EH (cell line): ENCODE data around the gene PHLDB1.

Experiments used
- DNase-seq: peaks from one replicate; pipeline ENCODE4 v3.0.0-alpha.2; 2015; ENCODE audit warnings: low read depth

PHLDB1 gene

DNA sequence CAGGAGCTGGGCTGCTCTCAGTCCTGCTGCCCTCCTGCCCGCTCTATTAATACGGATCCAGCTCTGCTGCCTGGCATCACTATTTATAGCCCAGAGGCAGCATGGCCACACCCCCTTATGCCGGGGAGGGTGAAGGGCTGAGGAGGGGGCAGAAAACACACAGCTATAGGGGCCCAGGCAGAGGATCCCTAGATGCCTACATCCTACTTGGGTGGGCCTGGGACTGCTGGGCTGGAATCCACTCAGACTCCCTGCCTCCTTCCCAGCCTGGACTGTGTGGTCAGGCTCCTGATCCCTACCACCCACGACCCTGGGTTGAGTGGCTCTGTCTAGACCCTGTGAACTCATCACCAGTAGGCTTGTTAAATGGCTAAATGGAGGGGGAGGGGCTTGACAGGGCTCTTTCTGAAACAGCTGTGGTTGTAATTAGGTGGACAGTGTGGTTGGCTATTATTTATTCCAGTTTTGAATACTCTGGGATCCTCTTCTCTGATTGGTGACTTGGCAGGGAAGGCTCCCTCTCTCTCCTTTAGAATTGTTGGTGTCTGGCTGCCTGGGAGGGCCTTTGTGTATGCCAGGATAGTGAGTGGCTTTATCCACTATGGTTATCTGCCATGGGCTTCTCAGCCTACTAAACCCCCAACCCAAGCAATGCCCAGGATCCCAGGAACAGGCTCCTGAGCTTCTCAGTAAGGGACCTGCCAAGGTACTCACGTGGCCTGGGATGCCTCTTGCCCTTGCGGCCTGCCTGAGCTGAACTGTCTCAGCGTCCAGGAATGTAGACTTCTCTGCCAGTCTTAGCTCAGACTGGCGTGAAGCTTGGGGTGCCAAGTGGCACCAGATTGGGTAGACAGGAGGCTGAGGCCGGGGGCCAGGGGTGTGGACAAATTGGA, 15.2 kb downstream of the PHLDB1 start:
- DNase-seq = peak; percentile 89

DNA sequence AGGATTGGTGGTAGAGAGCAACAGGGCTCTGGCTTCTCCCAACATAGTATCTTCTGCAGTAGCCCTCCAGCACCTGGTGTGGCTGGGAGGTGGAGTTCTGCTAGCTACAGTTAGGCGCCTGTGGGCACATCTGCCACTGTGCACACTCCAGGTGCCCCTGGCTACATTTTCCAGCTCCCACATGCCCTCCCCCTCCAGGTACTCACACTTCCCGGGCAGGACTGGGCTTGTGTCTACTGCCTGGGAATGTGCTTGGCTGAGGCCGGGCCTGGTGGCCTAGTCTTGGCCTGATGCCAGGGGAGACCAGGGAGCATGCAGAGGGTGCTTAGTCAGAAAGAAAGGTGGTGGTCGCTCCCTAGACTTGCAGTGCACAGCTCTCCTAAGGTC, 15.8 kb downstream of the PHLDB1 start:
- DNase-seq = peak; percentile 65

DNA sequence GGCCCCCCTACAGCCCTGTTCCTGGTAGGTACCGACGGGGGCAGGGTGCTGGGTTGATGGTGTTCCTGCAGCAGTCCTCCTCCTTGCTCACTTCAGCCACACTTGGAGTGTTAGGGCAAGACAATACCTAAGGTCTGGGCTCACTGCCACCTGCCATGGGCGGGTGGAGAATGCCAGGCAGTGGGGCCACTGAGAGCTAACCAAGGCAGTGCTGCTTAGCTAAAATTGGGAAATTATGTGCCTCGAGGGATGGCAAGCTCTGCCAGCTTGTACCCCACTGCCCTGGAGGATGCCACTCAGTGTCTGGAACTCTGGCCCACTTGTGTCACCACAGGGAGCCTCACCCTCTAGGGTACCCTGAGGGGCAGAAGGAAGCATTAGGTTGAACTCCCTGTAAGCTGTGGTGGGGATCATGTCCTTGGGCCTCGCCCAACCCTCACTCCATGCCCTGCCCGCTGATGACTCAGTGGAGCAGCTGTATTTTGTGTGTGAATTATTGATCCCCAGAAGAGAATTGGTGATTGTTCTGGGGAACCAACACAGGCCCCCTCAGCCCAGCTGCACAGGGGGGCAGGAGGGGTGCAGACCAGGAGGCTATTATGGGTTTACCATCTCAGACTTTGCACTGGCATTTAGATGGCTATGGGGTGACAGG, 17.7 kb downstream of the PHLDB1 start:
- no peak for DNase-seq

DNA sequence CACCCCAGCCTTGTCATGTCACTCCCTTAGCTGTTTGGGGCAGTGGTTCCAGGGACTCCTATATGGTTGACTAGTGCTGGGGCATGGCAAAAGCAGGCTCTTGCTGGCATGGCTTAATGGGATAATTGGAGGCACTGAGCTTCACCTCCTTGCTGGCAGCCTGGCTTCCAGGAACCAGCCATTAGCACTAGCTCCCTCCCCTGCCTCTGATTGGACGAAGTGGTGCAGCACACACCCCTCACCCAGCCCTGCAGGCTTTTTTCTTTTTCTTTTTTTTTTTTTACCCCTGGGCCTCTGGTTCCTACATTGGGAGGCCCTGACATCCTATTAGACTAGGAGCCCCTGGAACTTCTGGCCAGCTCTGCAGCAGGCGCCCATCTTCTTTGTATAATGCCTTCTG, 18.6 kb downstream of the PHLDB1 start:
- DNase-seq = no peak

DNA sequence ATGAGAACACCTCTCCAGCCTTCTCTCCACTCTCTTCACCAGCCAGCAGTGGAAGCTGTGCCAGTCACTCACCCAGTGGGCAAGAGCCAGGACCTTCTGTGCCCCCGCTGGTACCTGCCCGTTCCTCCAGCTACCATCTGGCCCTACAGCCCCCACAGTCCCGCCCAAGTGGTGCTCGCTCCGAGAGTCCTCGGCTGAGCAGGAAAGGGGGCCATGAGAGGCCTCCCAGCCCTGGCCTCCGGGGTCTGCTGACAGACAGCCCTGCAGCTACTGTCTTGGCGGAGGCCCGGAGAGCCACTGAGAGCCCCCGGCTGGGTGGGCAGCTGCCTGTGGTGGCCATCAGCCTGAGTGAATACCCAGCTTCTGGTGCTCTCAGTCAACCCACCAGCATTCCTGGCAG, 20.2 kb downstream of the PHLDB1 start:
- no peak for DNase-seq

DNA sequence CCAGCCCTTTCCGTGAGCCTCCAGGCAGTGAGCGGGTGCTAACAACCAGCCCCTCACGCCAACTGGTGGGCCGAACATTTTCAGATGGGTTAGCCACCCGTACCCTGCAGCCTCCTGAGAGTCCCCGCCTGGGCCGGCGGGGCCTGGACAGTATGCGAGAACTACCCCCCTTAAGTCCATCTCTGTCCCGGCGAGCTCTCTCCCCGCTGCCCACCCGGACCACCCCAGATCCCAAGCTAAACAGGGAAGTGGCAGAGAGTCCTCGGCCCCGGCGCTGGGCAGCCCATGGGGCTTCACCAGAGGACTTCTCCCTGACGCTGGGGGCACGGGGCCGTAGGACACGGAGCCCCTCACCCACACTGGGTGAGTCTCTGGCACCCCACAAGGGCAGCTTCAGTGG, 20.6 kb downstream of the PHLDB1 start:
- DNase-seq = no peak

DNA sequence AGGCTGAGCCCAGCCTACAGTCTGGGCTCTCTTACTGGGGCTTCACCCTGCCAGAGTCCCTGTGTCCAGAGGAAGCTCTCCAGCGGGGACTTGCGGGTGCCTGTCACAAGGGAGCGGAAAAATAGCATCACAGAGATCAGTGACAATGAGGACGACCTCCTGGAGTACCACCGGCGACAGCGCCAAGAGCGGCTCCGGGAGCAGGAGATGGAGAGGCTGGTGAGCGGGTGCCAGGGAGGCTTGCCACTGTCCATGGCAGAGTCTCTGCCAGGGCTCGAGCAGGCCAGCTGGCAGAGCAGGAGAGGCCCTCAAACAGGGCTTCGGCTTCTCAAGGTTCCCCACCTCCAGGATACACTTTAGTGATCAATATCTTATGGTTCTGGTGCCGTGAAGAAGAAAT, 21.0 kb downstream of the PHLDB1 start:
- no peak for DNase-seq

DNA sequence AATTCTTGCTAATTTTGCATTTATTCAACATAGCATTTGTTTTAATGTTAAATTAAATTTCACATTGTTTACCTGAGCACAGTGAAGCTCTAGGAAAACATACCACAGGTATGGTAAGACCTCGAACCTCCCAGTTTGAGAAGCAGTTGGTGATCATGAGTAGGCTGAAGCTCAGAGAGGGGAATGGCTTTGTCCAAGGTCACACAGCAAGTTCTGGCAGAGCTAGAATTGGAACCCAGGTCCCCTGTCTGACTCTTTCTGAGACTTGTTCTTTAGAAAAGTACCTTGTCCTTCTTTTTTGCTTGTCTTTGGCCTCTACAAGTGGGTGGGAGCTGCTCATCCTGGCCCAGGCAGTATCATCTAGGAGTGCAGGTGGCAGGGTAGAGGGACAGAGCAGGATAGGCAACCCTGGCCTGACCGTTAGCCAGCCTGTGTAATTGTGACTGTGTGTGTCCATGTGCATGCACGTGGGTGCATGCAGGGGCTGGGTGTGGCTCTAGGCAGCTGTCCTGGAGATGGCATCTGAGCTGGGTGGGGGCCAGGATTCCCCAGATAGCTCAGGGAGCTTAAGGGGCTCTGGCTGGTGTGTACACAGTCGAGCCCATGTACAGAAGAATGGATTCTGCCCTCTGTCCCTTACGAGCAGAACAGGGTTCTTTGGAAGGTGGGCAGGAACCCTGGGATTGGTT, 21.6 kb downstream of the PHLDB1 start:
- DNase-seq = no peak

DNA sequence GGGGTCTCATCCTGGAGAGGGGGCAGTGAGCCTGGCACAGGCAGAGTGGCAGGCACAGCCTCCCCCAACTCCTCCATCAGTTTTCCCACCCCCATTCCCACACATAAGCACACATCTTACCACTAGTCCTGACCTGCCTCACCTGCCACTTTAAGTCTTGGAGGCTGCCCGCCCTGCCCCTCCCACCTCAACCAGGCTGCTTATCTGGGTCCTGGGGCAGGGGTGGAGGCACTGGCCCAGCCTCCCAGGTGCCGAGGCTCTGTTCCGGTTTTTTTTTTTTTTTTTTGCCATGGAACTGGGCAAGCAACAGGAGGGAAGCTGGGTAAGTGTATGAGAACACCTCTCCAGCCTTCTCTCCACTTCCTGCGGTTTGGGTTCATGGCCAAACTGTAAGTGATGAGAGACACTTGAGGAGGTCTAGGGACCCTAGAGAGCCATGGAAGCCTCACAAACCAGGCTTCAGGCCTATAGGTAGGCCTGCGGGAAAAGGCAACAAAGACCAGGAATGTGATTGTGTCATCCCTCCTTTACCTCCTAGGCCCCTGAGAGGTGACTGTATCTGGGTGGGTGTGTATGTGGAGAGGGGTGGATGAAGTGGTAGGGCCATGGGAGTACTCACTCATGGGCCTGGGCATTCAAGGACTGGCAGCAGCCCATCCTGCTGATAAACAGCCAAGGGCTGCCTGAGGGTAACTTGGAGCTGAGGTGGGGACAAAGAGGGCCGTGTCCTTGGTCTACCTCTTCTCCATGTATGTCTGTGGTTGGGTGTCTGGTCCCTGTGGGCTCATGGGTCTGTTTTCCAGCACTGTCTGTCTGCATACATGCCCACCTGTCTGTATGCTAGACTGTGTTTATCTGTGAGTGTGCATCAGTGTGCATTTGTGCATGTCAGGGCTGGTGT, 22.6 kb downstream of the PHLDB1 start:
- DNase-seq = no peak

DNA sequence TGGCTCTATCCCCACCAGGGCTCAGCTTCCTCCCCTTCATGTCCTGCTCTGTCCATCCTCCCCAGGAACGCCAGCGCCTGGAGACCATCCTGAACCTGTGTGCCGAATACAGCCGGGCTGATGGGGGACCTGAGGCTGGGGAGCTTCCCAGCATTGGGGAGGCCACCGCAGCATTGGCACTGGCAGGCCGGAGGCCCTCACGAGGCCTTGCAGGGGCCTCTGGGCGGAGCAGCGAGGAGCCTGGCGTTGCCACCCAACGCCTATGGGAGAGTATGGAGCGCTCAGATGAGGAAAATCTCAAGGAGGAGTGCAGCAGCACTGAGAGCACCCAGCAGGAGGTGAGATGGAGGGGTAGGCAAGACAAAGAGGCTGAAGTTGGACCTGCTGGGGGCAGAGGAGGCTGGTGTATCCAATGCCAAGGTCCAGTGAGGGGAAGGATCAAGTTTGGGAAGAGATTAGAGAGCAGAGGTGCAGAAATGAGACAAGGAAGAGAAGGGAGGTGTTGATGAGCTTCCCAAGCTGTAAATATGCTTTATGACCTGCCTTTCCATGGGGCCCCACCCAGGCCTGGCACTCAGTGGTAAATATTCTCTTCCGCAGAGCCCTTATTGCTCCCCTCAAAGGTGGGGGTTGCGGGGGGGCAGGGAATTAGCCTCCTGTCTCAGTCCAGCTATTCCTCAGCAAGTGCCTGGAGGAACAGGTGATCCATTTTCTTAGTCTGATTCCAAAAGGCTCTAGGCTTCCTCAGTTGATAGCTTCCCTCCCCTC, 23.9 kb downstream of the PHLDB1 start:
- no peak for DNase-seq

DNA sequence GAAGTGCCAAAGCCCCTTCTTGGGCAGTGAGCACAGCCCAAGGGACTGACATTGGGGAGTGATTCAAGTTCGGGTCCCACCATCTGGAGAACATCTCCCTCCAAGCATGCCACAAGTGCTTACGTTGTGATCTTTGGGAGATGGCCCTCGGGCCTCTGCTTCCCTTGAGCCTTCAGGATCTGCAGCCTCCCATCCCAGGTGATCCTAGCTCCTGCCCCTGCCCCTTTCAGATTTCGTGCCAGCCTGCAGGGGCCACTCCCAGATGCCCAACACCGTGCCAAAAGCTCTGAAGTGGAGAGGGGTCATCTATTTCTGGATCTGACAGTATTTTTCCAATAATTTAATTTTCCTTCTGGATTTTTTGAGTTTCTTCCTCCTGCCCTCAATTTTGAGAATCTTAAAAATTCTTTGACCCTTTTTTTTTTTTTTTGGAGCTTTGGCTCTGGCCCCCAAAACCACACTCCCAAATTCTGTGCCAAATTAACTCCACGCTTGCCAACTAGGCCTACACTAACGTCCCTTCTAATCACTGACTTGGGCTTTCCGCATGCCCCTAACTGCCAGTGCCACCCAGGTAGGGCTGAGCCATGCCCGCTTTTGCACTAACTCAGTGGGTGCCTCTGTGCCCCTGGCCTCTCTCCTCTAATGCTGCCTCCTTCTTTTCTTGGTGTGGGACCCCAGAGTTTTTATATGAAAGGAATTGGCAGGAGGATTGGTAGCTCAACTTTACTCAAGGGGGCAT, 25.3 kb downstream of the PHLDB1 start:
- no peak for DNase-seq

DNA sequence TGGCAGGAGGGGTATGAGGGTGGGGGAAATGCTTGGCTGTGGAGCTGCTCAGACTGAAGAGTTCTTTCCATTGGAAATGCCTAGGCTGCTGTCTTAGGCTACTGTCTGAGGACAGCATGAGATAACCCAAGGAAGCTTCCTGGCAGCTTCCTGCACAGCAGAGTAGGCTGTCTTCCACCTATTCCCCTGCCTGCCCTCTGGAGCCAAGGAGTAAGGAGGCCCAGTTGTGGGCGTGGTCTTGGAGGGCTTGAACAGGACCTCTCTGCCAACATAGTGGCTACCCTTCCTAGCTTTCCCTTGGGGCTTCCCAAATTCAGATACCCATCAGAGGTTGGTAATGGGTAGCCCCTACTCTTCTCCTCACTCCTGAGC, 25.9 kb downstream of the PHLDB1 start:
- DNase-seq = no peak

DNA sequence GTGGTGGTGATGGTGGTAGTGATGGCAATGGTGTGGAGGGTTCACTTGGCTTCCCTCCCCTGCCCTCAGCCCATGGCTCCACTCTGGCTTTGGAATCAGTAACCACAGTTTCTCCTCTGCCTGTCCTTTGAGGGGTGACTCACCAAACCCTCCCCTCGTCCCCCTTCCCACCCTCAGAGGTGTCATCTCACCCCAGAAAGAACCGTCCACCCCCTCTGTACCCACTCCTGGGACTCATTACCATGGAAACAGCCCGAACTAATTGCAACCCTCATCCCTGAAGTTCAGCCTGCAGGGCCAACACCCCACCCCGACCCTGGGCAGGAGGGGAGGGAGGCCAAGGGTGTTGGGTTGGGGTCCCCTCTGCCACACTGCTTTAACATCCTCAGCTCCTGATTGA, 26.6 kb downstream of the PHLDB1 start:
- DNase-seq = peak; percentile 63

DNA sequence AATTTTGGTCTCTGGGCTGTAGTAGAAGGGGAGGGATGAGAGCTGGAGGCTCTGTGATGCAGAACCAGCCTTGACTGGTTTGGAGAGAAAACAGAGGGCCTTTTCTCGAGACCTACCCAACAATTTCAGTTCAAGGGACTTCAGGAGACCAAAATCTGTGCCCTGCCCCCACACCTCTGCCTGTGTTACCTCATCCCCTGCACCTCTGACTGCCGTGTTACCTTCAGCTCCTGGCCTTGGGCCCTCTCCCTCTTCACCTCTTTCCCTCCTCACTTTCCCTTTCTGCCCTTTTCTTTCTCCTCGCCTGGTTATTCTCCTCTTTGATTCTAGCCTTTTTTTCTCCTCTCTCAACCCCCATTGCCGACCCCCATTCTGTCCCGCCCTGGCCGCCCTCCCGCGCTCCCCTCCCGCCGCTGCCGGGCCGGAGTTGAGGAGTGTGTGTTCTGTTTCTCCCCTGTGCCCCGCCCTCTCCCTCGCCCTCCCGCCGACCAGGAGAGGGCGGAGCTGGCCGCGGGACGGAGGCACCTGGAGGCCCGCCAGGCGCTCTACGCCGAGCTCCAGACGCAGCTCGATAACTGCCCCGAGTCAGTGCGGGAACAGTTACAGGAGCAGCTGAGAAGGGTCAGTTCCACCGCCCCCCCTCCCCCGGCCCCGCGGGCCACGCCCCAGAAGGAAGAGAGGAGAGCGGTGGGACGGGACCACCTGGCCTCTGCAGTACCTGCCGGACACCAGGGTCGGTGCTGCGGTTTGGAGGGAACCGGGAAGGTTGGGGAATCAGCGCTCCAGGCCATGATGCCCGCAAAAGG, 27.2 kb downstream of the PHLDB1 start:
- DNase-seq = peak; percentile 37

DNA sequence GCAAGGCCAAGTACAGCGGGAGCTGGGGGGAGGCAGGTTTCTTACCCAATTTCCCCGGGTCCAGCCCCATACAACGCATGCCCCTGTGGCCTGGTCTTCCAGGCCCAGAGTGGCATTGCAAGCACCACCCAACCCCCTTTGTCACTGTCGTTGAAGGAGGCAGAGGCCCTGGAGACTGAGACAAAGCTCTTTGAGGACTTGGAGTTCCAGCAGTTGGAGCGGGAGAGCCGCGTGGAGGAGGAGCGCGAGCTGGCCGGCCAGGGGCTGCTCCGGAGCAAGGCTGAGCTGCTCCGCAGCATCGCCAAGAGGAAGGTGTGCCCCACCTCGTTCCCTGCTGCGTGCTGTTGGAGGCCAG, 27.8 kb downstream of the PHLDB1 start:
- DNase-seq = no peak

DNA sequence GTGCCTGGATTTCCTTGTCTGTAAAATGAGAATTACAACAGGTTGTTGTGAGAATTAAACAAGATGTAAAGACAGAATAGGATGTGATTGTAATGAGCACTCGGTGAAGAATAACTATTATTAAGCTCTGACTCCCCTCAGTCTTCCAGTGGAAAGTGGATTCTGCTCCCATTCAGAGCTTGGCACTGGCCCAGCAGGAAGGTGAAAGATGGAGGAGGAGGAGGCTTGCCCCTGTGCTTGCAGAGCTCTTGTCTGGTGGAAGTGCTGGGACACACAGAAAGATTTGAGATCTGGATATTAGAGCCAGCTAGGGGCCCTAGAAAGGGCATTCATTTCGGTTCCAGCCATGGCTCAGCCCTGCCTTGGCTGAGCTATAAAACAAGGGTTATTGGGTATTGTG, 28.2 kb downstream of the PHLDB1 start:
- DNase-seq = no peak

DNA sequence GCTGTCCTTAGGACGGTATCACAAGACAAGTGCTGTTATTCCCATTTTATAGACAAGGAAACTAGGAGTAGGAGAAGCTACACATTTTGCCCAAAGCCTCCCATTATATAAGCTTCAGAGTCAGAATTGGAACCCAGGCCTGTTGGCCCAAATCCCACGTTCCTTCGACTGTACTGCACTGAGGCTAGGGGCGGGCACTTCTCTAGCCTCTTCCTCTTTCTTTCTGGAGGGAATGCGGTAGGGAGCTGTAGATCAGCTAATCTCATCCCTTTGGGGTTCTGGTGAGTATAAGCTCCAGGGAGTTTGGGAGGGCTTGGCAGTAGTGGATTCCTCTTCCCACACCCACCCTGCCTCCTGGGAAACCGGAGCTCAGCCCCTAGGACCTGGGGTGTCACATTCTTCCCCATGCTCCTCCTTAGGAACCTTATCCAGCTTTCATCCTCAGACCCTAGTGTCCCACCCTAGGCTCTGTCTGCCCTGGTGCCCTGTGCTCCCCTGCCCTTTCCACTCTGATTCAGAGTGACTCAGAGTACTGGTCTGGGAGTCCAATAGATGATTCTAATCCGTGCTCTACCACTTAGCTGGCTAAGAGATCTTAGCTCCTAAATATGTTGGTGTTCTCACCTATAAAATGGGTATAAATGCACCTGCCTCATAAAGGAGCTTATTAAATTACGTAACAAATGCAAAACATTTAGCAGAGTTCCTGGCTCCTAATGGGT, 29.3 kb downstream of the PHLDB1 start:
- DNase-seq = no peak

DNA sequence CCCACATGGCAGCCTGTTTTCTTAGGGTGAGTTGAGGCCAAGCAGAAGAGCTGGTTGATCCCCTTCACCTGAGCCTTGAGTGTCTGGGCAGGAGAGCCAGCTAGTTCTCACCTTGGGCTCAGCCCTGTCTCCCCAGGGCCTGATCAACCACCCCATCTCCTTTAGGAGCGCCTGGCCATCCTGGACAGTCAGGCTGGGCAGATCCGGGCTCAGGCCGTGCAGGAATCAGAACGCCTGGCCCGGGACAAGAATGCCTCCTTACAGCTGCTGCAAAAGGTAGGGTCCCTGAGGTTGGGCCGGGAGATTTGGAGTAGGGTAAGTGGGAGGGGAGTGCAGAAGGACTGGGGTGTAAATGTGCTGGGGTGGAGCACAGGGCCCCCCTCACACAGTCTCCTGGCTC, 31.3 kb downstream of the PHLDB1 start:
- DNase-seq = no peak

DNA sequence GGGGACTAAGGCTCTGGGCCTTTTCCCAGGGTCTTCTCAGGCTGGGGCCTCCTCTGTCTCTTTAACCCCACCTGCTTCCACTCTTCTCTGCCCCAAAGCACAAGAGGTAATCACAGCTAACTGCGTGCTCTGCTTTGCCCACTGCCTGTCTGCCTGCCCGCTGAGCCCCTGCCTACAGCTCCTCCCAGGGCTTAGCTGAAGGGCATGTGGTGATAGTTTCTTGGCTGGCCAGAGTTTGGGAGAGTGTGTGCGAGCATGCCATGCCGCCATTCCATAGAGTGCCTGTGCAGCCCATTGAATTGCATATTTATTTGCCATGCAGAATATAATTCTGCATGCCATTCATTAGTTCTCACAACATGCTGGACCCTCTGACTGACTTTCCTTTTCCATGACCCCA, 32.5 kb downstream of the PHLDB1 start:
- no peak for DNase-seq
